Hindlimb muscle (tissue), 1 donor: Measurements from ENCODE around the gene HMGN1. TPM values are rescaled to one million over a fixed set of nuclear protein-coding genes. Genes with fewer than 3 reads are reported as not detected.

ENCODE experiments used
- DNase-seq: peaks from one replicate; pipeline ENCODE4 v3.0.0-alpha.2; 2013
- polyA plus RNA-seq: library from polyadenylated mRNA; unstranded; fragments of 120-200 nt; gene quantifications from one replicate; pipeline ENCODE4 v1.2.1, GENCODE V29; 2013; ENCODE audit not compliant: insufficient read length

The HMGN1 gene
- polyA plus RNA-seq, 1 donor: 268 TPM

- DNase-seq: no peak
Observed at GRCh38 chr21:39330001-39330400, 18.9 kb downstream of the HMGN1 start.

GRCh38 chr21:39327727-39328126 lies 21.2 kb downstream of the HMGN1 start:
- no peak for DNase-seq

GRCh38 chr21:39326607-39327307 lies 22.1 kb downstream of the HMGN1 start:
- no peak for DNase-seq

GRCh38 chr21:39325458-39325857 lies 23.4 kb downstream of the HMGN1 start:
- DNase-seq: no peak

- no peak for DNase-seq
Observed at GRCh38 chr21:39321424-39321823, 27.5 kb downstream of the HMGN1 start.

- DNase-seq: no peak
Observed at GRCh38 chr21:39319814-39320332, 29.0 kb downstream of the HMGN1 start.

GRCh38 chr21:39319251-39319756 lies 29.6 kb downstream of the HMGN1 start:
- DNase-seq: no peak

- no peak for DNase-seq
Observed at GRCh38 chr21:39318091-39318959, 30.6 kb downstream of the HMGN1 start.

GRCh38 chr21:39317134-39318090 lies 31.5 kb downstream of the HMGN1 start:
- no peak for DNase-seq

- no peak for DNase-seq
Observed at GRCh38 chr21:39316729-39317128, 32.2 kb downstream of the HMGN1 start.

- no peak for DNase-seq
Observed at GRCh38 chr21:39315603-39316445, 33.1 kb downstream of the HMGN1 start.

- DNase-seq: peak; percentile 72
Observed at GRCh38 chr21:39314143-39315027, 34.5 kb downstream of the HMGN1 start.

GRCh38 chr21:39313571-39314142 lies 35.2 kb downstream of the HMGN1 start, which contains the start of gene BRWD1:
BRWD1 (minus strand) TSS chr21:39313632; CDS start chr21:39313491, 141 bp downstream.
- peak; percentile 90 for DNase-seq

GRCh38 chr21:39313042-39313570 lies 35.8 kb downstream of the HMGN1 start:
- DNase-seq: peak; percentile 23

- DNase-seq: peak; percentile 92
Observed at GRCh38 chr21:39312112-39313041, 36.5 kb downstream of the HMGN1 start.

GRCh38 chr21:39311164-39311563 lies 37.7 kb downstream of the HMGN1 start:
- DNase-seq: no peak

- no peak for DNase-seq
Observed at GRCh38 chr21:39307466-39307865, 41.4 kb downstream of the HMGN1 start.

GRCh38 chr21:39300587-39300986 lies 48.3 kb downstream of the HMGN1 start:
- no peak for DNase-seq
